Testis (tissue), 3 donors: ENCODE measurements around the gene NAGLU. TPM values are rescaled to one million over a fixed set of nuclear protein-coding genes. Genes with fewer than 3 reads are reported as not detected.

Source experiments
- DNase-seq: peaks from one replicate; pipeline ENCODE4 v3.0.0-alpha.2; 2019
- H3K27ac ChIP-seq, 2 donors: fragments of 200-600 bp; sonication (generic); one replicate each; pipeline ENCODE4 v1.5.1; 2019
- H3K27me3 ChIP-seq: fragments of 200-600 bp; sonication (generic); one replicate; pipeline ENCODE4 v1.5.1; 2019
- H3K36me3 ChIP-seq: fragments of 200-600 bp; sonication (generic); one replicate; pipeline ENCODE4 v1.5.1; 2017; ENCODE audit warnings: low read depth; ENCODE audit errors: missing control alignments
- H3K4me1 ChIP-seq: fragments of 200-600 bp; sonication (generic); one replicate; pipeline ENCODE4 v1.5.1; 2019
- H3K4me3 ChIP-seq, 2 donors: fragments of 200-600 bp; sonication (generic); one replicate each; pipeline ENCODE4 v1.5.1; 2017 to 2019
- H3K9me3 ChIP-seq: fragments of 200-600 bp; sonication (generic); one replicate; pipeline ENCODE4 v1.5.1; 2017
- CTCF ChIP-seq, 3 experiments: fragments of 450-650 bp in 2 of 3; fragments of 200-600 bp in 1 of 3; sonication (generic) in 1 of 3; IDR thresholded peaks; one replicate each; pipeline ENCODE4 v1.5.1; 2016 to 2019; ENCODE audit warnings: antibody characterized with exemption in 3 of 3, mild to moderate bottlenecking in 2 of 3, moderate library complexity in 1 of 3
- POLR2A ChIP-seq: fragments of 450-650 bp; IDR thresholded peaks from one replicate; pipeline ENCODE4 v1.6.1; 2017; ENCODE audit warnings: antibody characterized with exemption, mild to moderate bottlenecking, moderate library complexity
- WGBS, 2 donors: methylation state at CpG; one replicate each; pipeline ENCODE4 v1.1.5; 2018; 5-methylcytosine and 5-hydroxymethylcytosine counted together
- intact Hi-C: fragments of 100-400 bp; cut with DNase I; formaldehyde crosslinking; loops from one replicate; pipeline ENCODE4 v1.15.1; 2023; ENCODE audit warnings: low total_unique reads
- polyA plus RNA-seq: library from polyadenylated mRNA; stranded (reverse); fragments of 350-450 nt; fragmentation: Illumina TruSeq; extraction: RNeasy Lipid Tissue Mini Kit (QIAGEN cat#74804); gene quantifications from one replicate; pipeline ENCODE4 v1.2.3, GENCODE V29; 2014; ENCODE audit warnings: low read depth, low replicate concordance; ENCODE audit not compliant: insufficient read depth
- total RNA-seq, 2 donors: library from RNA; depleted of rRNA; stranded (reverse); fragments of >200 nt; gene quantifications; one replicate each; pipeline ENCODE4 v1.2.3, GENCODE V29; 2016

NAGLU gene
- total and polyA plus RNA-seq, 3 donors from 2014 or later: 18.9 to 40.6 (median 37.6) TPM

GRCh38 chr17:42559075-42559474, 23.0 kb downstream of the NAGLU start:
- intact Hi-C loops: no loop called here
- WGBS, 2 donors: 84 to 87% methylated on average over 6 of the region's 6 CpGs
- Histone ChIP-seq H3K27ac (no peak overlapping the region), H3K27me3 (no peaks in the 10 kb centered on the region), H3K4me1 (peaks cover 21% of the 10 kb centered on the region), H3K36me3 (no peaks in the 10 kb centered on the region), H3K9me3 (no peaks in the 10 kb centered on the region), H3K4me3 (no peak overlapping the region)
- DNase-seq: no peak
- TF ChIP-seq CTCF (IDR thresholded peaks at IDR 0.05) (no peak), POLR2A (no peak)

GRCh38 chr17:42560246-42560645, 24.2 kb downstream of the NAGLU start:
- no peak for DNase-seq
- H3K4me1 ChIP-seq: peaks cover 20% of the 10 kb centered on the region
- no peak overlapping the region for H3K27ac ChIP-seq
- intact Hi-C loops: no loop called here
- H3K4me3 ChIP-seq: no peak overlapping the region
- H3K36me3 ChIP-seq: no peaks in the 10 kb centered on the region
- H3K9me3 ChIP-seq: no peaks in the 10 kb centered on the region
- H3K27me3 ChIP-seq: no peaks in the 10 kb centered on the region
- TF ChIP-seq CTCF (IDR thresholded peaks at IDR 0.05) (no peak), POLR2A (no peak)
- WGBS, 2 donors: 91% methylated on average over 3 of the region's 3 CpGs

GRCh38 chr17:42561897-42562387, 25.9 kb downstream of the NAGLU start, which contains the start of gene COASY:
Gene COASY (plus strand): TSS chr17:42562148. CDS start chr17:42562623, 475 bp downstream.
- H3K4me1 ChIP-seq: peaks cover 21% of the 10 kb centered on the region
- 0 to 1% methylated on average over 17 to 26 of the region's 26 CpGs for WGBS, 2 donors

GRCh38 chr17:42562388-42563142, 26.5 kb downstream of the NAGLU start:
- WGBS, 2 donors: 3 to 4% methylated on average over 9 to 47 of the region's 48 CpGs
- intact Hi-C loops: no loop called here
- H3K27ac ChIP-seq: peak overlapping the region; percentile 76 to 79
- H3K9me3 ChIP-seq: no peaks in the 10 kb centered on the region
- peaks cover 22% of the 10 kb centered on the region for H3K4me1 ChIP-seq
- H3K27me3 ChIP-seq: no peaks in the 10 kb centered on the region
- H3K36me3 ChIP-seq: no peaks in the 10 kb centered on the region
- peak overlapping the region; percentile 89 to 95 for H3K4me3 ChIP-seq
- DNase-seq: no peak
- TF ChIP-seq POLR2A (no peak), CTCF (IDR thresholded peaks at IDR 0.05) (no peak)

More at GRCh38 chr17:42561897-42562387, 25.9 kb downstream of the NAGLU start, which contains the start of gene COASY:
- peak in 1 of 3 experiments; percentile 12 for TF ChIP-seq CTCF (IDR thresholded peaks at IDR 0.05)
- no peak for TF ChIP-seq POLR2A
- intact Hi-C loops: no loop called here
- Histone ChIP-seq H3K9me3 (no peaks in the 10 kb centered on the region), H3K27me3 (no peaks in the 10 kb centered on the region), H3K4me3 (peak within 1 kb of the TSS; percentile 89 to 95), H3K27ac (peak within 1 kb of the TSS; percentile 76 to 79), H3K36me3 (no peaks in the 10 kb centered on the region)
- peak; percentile 97 for DNase-seq
